BE2C (cell line): Measurements from ENCODE around the gene KCNA2. TPM values are rescaled to one million over a fixed set of nuclear protein-coding genes. Genes with fewer than 3 reads are reported as not detected.

Experiments
- DNase-seq: peaks from one replicate; pipeline ENCODE4 v3.0.0-alpha.2; 2020
- H3K27me3 ChIP-seq: fragments of 250-450 bp; sonication (Bioruptor Pico); 2 replicates; pipeline ENCODE4 v1.5.1; 2020; ENCODE audit warnings: mild to moderate bottlenecking
- H3K36me3 ChIP-seq: fragments of 250-450 bp; sonication (Bioruptor Pico); 2 replicates; pipeline ENCODE4 v1.5.1; 2020; ENCODE audit warnings: mild to moderate bottlenecking
- H3K4me1 ChIP-seq: fragments of 250-450 bp; sonication (Bioruptor Pico); 2 replicates; pipeline ENCODE4 v1.5.1; 2020
- H3K4me3 ChIP-seq: 2 replicates; pipeline ENCODE4 v1.5.1; 2011; ENCODE audit warnings: low read depth, low read length
- H3K9me3 ChIP-seq: fragments of 250-450 bp; sonication (Bioruptor Pico); 2 replicates; pipeline ENCODE4 v1.5.1; 2020
- CTCF ChIP-seq: IDR thresholded peaks from 2 replicates; pipeline ENCODE4 v1.5.1; 2012; ENCODE audit warnings: mild to moderate bottlenecking, low read depth, low read length
- polyA plus RNA-seq: library from polyadenylated mRNA; unstranded; fragments of >200 nt; gene quantifications from one replicate; pipeline ENCODE4 v1.2.1, GENCODE V29; 2012; ENCODE audit warnings: low read depth, missing spikeins; ENCODE audit not compliant: insufficient read length, insufficient read depth

Gene KCNA2
- polyA plus RNA-seq: 0.15 TPM

- DNase-seq: peak; percentile 55
- TF ChIP-seq CTCF: no peak
- Histone ChIP-seq H3K9me3 (no peaks in the 10 kb centered on the region), H3K4me1 (no peaks in the 10 kb centered on the region), H3K27me3 (peaks cover 65% of the 10 kb centered on the region), H3K36me3 (no peaks in the 10 kb centered on the region), H3K4me3 (peak within 1 kb of the TSS; percentile 52)
Measured at GRCh38 chr1:110605901-110606656, at the start of gene KCNA2. Gene KCNA2 (minus strand): TSS chr1:110606358. CDS start chr1:110604782, 1,576 bp downstream.

GRCh38 chr1:110650609-110651008, 44.5 kb upstream of the KCNA2 start:
- DNase-seq: no peak
- Histone ChIP-seq H3K36me3 (no peaks in the 10 kb centered on the region), H3K27me3 (no peaks in the 10 kb centered on the region; the same call in 1 of the 2 replicates), H3K4me1 (no peaks in the 10 kb centered on the region), H3K4me3 (no peak overlapping the region), H3K9me3 (no peaks in the 10 kb centered on the region)
- no peak for TF ChIP-seq CTCF

- no peak for DNase-seq
- no peak for TF ChIP-seq CTCF
Measured at GRCh38 chr1:110648417-110648816, 42.3 kb upstream of the KCNA2 start.

GRCh38 chr1:110647254-110647891, 41.2 kb upstream of the KCNA2 start:
- Histone ChIP-seq H3K4me3 (no peak overlapping the region), H3K4me1 (no peaks in the 10 kb centered on the region), H3K36me3 (no peaks in the 10 kb centered on the region), H3K9me3 (no peaks in the 10 kb centered on the region), H3K27me3 (no peaks in the 10 kb centered on the region)
- TF ChIP-seq CTCF: no peak
- DNase-seq: no peak

More at GRCh38 chr1:110648417-110648816, 42.3 kb upstream of the KCNA2 start:
- no peaks in the 10 kb centered on the region for H3K4me1 ChIP-seq
- no peaks in the 10 kb centered on the region for H3K36me3 ChIP-seq
- no peaks in the 10 kb centered on the region for H3K9me3 ChIP-seq
- no peaks in the 10 kb centered on the region for H3K27me3 ChIP-seq
- no peak overlapping the region for H3K4me3 ChIP-seq

- no peak for DNase-seq
- H3K27me3 ChIP-seq: no peaks in the 10 kb centered on the region
- no peak for TF ChIP-seq CTCF
- H3K36me3 ChIP-seq: no peaks in the 10 kb centered on the region
- H3K4me3 ChIP-seq: no peak overlapping the region
- H3K9me3 ChIP-seq: no peaks in the 10 kb centered on the region
- no peaks in the 10 kb centered on the region for H3K4me1 ChIP-seq
Measured at GRCh38 chr1:110645821-110646735, 39.9 kb upstream of the KCNA2 start.
